Thoracic aorta (tissue), 2 donors: ENCODE results near the gene DAW1. TPM values are rescaled to one million over a fixed set of nuclear protein-coding genes. Genes with fewer than 3 reads are reported as not detected.

Source experiments
- ATAC-seq: fragments of 150-250 bp; one replicate; pipeline ENCODE4 v1.8.0; 2017; ENCODE audit warnings: low read depth; ENCODE audit not compliant: insufficient number of reproducible peaks, low FRiP score
- DNase-seq: peaks from one replicate; pipeline ENCODE4 v3.0.0-alpha.2; 2020; ENCODE audit warnings: low spot score
- H3K27ac ChIP-seq, 2 donors: fragments of 200-600 bp; sonication (generic); 1 replicate in 1 of 2; 2 replicates in 1 of 2; pipeline ENCODE4 v1.5.1; 2016; ENCODE audit warnings: mild to moderate bottlenecking in 2 of 2, moderate library complexity in 2 of 2
- H3K27me3 ChIP-seq: fragments of 200-600 bp; sonication (generic); replicated peaks from 2 replicates; pipeline ENCODE4 v1.6.0; 2016; ENCODE audit warnings: mild to moderate bottlenecking; ENCODE audit not compliant: insufficient read depth
- H3K36me3 ChIP-seq: fragments of 200-600 bp; sonication (generic); one replicate; pipeline ENCODE4 v1.5.1; 2016
- H3K4me1 ChIP-seq, 2 donors: fragments of 200-600 bp; sonication (generic); 1 replicate in 1 of 2; 2 replicates in 1 of 2; pipeline versions ENCODE4 v1.5.1 to v1.6.0; 2016; ENCODE audit warnings: low read depth in 2 of 2, mild to moderate bottlenecking in 1 of 2; ENCODE audit not compliant: control insufficient read depth in 1 of 2
- H3K4me3 ChIP-seq: fragments of 200-600 bp; sonication (generic); 2 replicates; pipeline ENCODE4 v1.5.1; 2016; ENCODE audit warnings: mild to moderate bottlenecking
- H3K9me3 ChIP-seq: fragments of 200-600 bp; sonication (generic); 2 replicates; pipeline ENCODE4 v1.5.1; 2016
- total RNA-seq, 2 donors: library from RNA; depleted of rRNA; stranded (reverse); fragments of >200 nt; gene quantifications; one replicate each; pipeline versions ENCODE4 v1.1.0 to v1.2.3, GENCODE V29; 2016
- TF ChIP-seq, protein P1 (sequence below): fragments of 200-600 bp; sonication (generic); IDR thresholded peaks from one replicate; pipeline ENCODE4 v1.5.1; 2019; ENCODE audit warnings: antibody characterized with exemption

The DAW1 gene
- total RNA-seq, 2 donors from 2014 or later = 1.1 to 1.2 TPM

DNA sequence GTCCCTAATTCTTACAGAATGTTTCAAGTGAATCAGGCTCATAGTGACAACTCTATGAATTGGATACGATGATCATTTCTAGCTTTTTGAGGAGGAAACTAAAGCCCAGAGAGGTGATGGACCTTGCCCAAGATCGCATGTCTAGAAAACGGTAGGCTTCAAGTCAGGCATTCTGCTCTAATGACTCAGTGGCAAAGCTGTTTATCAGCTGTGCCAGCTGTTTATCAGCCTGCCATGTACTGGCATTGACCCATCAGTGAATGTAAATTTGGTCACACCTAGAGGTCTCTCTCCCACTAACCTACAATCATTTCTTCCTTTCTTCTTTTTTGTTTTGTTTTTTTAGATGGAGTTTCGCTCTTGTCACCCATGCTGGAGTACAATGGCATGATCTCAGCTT is 6.1 kb upstream of the DAW1 start:
- Histone ChIP-seq H3K27ac (peak overlapping the region in 1 of 2 donors; percentile 81), H3K9me3 (no peaks in the 10 kb centered on the region), H3K36me3 (no peaks in the 10 kb centered on the region), H3K27me3 (no peaks in the 10 kb centered on the region), H3K4me1 (peaks cover 29 to 43% of the 10 kb centered on the region in 2 donors), H3K4me3 (no peak overlapping the region)
- TF ChIP-seq, protein P1, sequence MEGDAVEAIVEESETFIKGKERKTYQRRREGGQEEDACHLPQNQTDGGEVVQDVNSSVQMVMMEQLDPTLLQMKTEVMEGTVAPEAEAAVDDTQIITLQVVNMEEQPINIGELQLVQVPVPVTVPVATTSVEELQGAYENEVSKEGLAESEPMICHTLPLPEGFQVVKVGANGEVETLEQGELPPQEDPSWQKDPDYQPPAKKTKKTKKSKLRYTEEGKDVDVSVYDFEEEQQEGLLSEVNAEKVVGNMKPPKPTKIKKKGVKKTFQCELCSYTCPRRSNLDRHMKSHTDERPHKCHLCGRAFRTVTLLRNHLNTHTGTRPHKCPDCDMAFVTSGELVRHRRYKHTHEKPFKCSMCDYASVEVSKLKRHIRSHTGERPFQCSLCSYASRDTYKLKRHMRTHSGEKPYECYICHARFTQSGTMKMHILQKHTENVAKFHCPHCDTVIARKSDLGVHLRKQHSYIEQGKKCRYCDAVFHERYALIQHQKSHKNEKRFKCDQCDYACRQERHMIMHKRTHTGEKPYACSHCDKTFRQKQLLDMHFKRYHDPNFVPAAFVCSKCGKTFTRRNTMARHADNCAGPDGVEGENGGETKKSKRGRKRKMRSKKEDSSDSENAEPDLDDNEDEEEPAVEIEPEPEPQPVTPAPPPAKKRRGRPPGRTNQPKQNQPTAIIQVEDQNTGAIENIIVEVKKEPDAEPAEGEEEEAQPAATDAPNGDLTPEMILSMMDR = no peak
- no peak for DNase-seq
- ATAC-seq = no peak

DNA sequence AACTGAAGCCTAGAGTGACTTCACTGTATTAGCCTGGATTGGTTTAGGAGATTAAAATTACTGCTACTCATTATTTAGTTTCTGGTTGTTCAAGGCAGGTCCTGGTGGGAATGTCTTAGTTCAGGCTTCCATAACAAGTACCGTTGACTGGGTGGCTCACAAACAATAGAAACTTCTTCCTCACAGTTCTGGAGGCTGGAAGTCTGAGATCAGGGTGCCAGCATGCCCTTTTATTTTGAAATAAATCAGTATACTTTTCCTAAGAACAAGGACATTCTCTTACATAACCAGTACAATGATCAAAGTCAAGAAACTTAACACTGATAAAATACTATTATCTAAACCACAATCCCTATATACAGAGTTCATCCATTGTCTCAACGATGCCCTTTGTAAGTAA is 4.0 kb upstream of the DAW1 start:
- Histone ChIP-seq H3K4me1 (peaks cover 27 to 42% of the 10 kb centered on the region in 2 donors), H3K36me3 (no peaks in the 10 kb centered on the region), H3K9me3 (no peaks in the 10 kb centered on the region), H3K27me3 (no peaks in the 10 kb centered on the region), H3K4me3 (no peak overlapping the region), H3K27ac (no peak overlapping the region)
- no peak for ATAC-seq
- TF ChIP-seq, protein P1 = no peak
- DNase-seq = no peak

DNA sequence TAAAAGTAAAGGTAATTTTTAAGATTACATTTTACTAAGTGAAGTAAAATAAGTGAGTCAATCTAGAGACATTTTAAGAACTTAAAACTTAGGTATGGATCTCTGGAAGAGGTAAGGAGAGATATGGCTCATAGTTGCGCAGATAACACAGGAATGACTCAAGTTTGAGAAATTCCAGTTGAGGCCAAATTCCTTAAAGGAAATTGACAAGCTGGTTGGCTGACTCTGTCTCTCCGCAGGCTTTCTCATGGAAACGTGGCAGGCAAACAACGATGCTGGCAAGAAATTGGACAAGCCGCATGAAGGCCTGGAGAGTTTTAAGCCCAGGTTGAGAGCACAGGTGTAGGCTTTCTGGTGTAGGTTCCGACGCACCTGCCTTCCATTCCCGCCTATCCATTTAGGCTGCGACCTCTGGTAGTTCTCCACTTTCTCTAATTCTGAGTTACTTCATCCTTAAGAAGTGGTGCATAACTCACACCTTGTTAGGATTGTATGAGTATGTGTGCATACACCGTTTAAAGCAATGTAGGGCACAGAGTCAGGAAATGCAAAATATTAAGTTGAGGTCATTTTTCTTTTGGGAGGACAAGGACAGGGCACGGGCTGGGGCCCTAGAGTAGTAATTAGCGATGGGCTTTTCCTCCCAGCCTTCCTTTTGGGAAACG is 589 bp upstream of the DAW1 start:
- ATAC-seq (no peak), DNase-seq (no peak)
- H3K27ac ChIP-seq = peak overlapping the region; percentile 42 to 76
- no peaks in the 10 kb centered on the region for H3K9me3 ChIP-seq
- H3K27me3 ChIP-seq = no peaks in the 10 kb centered on the region
- TF ChIP-seq, protein P1 = no peak
- peaks cover 19 to 20% of the 10 kb centered on the region in 2 donors for H3K4me1 ChIP-seq
- H3K4me3 ChIP-seq = peak overlapping the region; percentile 73
- H3K36me3 ChIP-seq = no peaks in the 10 kb centered on the region

DNA sequence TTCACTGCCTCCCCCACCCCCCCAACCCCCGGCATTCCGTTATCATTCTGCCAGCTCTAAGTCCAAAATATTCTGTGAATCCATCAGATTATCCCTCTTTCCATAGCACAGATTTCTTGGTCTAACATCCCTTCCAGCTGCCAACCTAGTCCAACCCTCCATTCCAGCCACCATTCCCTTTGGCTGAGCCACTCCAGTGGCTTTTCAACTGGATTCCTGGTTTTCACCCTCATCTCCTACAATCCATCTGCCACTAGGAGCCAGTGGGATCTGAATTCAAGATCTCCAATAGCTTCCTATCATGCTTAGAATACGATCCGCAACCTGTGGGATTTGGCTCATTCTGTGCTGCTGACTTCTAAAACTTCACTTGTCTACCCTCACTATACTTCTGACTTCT is 1.2 kb downstream of the DAW1 start:
- Histone ChIP-seq H3K4me3 (no peak overlapping the region), H3K4me1 (peaks cover 33 to 38% of the 10 kb centered on the region in 2 donors), H3K36me3 (no peaks in the 10 kb centered on the region), H3K9me3 (no peaks in the 10 kb centered on the region), H3K27me3 (no peaks in the 10 kb centered on the region), H3K27ac (no peak overlapping the region)
- DNase-seq = no peak
- TF ChIP-seq, protein P1 = no peak
- no peak for ATAC-seq

DNA sequence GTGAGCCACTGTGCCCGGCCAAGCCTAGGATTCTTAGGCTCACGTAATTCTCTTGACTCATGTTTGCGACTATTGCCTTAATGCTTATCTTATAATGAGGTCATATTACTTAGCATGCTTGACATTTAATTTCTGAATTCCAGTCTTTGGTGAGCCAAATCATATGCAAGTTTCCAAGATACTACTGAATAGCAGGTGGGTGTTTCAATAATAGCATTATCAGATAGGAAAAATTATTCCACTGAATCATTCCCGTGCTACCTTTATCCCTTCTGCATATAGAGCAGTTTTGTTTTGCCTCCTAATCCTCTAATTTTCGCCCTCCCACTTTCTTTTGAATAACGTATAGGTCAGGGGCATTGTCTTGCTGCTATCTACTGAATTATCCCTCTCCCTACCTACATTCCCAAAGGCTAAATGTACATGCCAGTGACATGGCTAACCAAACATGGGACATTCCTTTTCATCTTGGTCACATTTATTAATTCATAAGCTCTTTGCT is 4.9 kb downstream of the DAW1 start:
- peak overlapping the region; percentile 73 to 80 for H3K27ac ChIP-seq
- H3K36me3 ChIP-seq = no peaks in the 10 kb centered on the region
- TF ChIP-seq, protein P1 = no peak
- no peak for DNase-seq
- peak; percentile 74 for ATAC-seq
- no peak overlapping the region for H3K4me3 ChIP-seq
- no peaks in the 10 kb centered on the region for H3K9me3 ChIP-seq
- H3K27me3 ChIP-seq = no peaks in the 10 kb centered on the region
- peaks cover 27 to 48% of the 10 kb centered on the region in 2 donors for H3K4me1 ChIP-seq
